Right renal pelvis (tissue), 4 donors: Measurements from ENCODE around the gene USP49. TPM values are rescaled to one million over a fixed set of nuclear protein-coding genes. Genes with fewer than 3 reads are reported as not detected.
"Not testable (repeated sequence)": the region's sequence is repeated elsewhere in the genome, so short reads cannot be mapped to it uniquely, and the experiment has no call there.

Source experiments
- DNase-seq, 4 donors: peaks; one replicate each; pipeline ENCODE4 v3.0.0-alpha.2; 2013; ENCODE audit warnings: low read depth in 4 of 4, low spot score in 3 of 4, missing footprints in 1 of 4
- polyA plus RNA-seq, 4 donors: library from polyadenylated mRNA; unstranded; fragments of 120-200 nt; gene quantifications; one replicate each; pipeline ENCODE4 v1.2.1, GENCODE V29; 2013; ENCODE audit not compliant: insufficient read length in 4 of 4

Gene USP49
- 10 to 100 TPM in 3 of 4 donors, 1 to 10 TPM in 1; 9.5 to 12.4 (median 11.6) TPM for polyA plus RNA-seq

DNA sequence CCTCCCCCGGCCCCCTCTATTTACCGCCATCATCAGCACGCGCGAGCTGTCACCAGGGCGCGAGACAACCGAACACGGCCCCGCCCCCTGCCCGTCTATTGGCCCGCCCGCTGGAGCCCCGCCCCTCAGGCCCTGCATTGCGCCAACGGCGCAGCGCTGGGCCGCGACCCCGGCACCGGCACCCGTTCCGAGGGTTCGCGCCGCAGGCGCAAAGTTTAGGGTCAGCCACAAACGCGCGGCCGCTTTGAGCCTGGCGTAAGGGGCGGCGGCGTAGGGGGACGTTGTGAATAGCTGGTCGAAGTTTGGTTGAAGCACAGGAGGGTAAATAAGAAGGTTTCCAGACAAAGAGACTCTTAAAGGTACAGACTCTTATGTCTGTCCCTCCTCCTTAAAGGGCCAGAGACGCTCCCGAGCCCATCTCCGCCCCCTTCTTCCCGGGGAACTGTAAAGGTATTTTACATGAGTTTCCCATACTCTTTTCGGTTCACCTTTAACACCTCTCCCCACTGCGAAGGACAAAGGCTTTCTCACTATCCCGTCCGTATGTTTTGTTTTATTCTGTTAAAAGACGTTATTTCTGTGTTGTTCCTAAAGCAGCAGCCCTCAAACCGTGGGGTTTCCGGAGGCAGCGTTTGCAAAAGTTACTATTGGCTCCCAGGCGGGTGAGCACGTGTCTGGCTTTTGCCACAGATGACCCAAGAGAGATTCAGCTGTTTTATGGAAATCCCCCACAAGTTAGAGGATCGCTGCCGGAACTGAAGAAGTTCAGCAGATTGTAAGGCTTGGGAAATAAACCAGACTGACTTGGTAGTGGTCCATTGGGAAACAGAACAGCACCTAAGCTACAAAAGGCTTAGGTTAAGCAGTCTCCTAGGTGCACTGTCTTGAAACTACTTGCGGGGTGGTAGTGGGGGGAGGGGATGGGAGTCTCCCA, at the start of gene USP49:
TSS of gene USP49 (minus strand) at position 76 of the 934 bp plus-strand sequence. CDS start 88,392 bp downstream, outside the sequence.
- peak; percentile 85 to 88 (median 86) for DNase-seq

DNA sequence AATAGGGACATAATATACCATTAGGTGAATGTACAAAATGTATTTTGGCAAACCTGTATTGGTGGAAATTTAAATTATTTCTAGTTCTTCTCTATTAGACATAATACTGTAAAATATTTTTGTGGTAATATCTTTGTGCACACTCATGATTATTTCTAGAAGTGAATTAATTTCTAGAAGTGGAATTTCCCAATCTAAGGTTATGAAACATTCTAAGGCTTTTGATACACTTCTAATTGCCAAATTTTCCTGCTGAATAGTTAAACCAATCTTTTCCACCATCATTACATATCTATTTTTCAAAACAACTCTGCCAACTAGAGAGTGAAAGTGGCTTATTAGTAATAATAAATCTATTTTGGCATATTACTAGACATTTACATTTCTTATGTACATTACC, 48.3 kb upstream of the USP49 start:
- DNase-seq: no peak

- DNase-seq: not testable (repeated sequence)
Measured at GRCh38 chr6:41942882-41943281, 47.7 kb upstream of the USP49 start.

GRCh38 chr6:41942067-41942851, 47.1 kb upstream of the USP49 start:
- DNase-seq: no peak

DNA sequence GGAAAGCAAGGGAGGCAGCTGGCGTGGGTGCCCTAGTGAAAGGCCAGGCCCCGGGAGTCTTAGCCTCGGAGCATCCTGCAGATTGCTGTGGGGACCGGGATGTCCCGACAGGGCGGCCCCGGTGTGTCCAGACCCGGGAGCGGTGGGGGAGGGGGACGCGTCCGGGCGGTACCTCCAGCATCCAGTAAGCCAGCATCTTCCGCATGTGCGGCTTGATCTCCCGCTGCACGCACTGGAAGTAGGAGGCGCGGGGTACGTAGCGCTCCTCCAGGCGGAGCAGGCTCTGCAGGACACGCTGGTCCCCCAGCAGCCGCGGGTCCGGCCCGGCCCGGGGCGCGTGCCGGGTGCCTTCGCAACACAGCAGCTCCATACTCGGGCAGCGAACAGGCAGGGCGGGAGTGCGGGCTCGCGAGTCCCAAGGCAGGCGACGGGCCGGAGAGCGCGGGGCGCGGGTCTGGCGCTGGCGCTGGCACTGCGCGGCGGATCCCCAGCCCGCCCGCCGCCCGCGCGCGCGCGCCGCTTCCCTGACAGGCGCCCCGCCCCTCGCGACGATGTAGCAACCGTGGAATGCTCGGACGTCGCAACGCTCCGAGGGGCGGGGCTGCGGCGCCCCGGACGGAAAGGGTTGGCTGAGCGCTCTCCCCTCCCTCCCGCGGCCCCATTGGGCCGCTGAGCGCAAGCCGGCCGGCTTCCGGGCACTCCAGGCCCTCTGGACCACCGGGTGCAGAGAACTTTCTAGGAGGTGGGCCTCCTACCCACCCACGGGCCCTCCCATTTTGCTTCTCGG, 46.3 kb upstream of the USP49 start, which contains the start of gene CCND3:
TSS of gene CCND3 (minus strand) at position 529 of the 787 bp plus-strand sequence. CDS start at position 370, 159 bp downstream.
- DNase-seq: peak in 3 of 4 donors; percentile 77 to 80 (median 78)

DNA sequence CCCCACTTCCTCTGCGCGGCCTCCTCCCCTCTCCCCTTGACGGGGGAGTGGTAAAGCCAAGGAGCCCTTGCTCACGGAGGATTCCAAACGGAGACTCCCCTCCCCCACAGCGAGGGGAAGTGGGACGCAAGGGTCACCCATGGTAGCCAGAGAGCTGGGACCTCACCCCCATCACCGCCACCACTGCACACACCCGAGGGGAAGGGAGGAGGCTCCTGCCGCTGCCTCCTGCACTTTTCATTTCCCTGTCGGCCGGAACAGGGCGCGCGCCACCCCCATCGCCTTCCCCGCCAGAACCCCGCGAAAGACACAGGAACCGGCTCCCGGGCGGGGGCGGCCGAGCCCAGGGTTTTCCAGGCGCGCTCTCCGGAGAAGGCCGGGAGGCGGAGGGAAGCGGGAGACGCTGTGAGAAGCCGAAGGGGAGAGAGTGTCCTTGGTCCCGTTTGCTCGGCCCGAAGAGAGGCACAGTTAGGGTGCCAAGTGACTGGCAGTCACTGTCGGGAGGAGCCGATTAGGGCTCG, 45.6 kb upstream of the USP49 start:
- no peak for DNase-seq

DNA sequence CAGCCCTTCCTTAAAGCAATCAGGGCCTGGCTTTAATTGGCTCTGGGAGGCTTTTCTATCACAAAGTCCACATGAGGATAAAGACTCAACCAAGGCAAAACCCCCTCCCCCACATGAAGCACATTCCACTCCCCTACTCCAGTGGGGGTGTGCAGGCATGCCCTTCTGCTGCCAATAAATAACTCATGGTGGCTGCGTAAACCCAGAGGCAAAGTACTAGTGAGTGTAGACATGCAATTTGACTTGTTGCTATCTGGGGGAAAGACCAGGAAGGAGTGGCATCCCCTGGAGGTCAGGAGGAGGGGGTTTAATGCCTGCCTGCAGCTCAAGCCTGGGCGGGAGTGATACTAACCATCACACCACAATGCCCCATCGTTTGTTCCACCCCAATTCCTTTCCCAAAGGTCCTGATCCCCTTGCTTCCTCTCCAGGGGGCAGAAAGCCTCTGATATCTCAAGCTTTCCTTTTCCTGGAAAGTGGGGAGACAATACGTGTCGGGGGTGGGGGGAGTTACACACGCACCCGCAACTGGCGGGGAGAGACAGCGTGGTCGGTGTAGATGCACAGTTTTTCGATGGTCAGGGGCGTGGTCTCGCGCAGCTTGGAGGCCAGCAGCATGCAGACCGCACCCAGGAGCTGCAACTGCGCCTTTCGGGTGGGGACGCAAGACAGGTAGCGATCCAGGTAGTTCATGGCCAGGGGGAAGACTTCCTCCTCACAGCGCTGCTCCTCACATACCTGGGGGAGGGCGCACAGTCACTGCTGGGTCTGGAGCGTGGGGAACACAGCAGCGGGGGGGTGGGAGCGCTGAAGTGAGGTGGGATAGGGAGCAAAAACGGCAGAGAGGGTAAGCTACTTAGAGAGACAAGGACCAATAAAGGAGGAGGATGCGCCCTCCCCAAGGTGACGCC, 44.9 kb upstream of the USP49 start:
- DNase-seq: no peak

GRCh38 chr6:41939176-41939847, 44.1 kb upstream of the USP49 start:
- no peak for DNase-seq

DNA sequence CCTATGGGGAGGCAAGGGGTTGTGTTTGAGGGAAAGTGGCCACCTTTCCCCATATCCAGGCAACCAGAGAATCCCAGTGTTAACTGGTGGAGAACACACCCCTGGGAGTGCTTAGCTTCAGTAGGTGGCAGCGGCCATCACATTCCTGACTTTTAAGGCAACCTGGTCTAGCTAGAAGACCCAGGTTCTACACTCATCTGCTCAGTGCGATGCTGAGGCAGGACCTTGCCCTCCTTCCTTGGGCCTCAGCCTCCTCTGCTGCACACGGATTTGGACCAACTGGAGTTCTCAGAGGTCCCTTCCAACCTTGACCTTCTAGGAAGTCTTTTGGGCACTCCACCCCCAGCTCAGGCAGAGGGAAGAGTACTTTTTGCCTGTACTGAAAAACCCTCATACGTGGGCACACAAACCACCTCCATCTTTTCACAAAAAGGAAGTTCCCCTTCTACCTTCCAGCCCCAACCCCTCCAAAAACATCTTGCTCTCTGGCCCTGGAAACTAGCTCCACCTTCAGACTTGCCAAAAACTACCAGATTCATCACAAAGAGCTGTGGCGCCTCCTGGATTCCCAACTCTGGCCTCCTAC, 43.5 kb upstream of the USP49 start:
- no peak for DNase-seq

- DNase-seq: no peak
Measured at GRCh38 chr6:41937861-41938574, 42.8 kb upstream of the USP49 start.

DNA sequence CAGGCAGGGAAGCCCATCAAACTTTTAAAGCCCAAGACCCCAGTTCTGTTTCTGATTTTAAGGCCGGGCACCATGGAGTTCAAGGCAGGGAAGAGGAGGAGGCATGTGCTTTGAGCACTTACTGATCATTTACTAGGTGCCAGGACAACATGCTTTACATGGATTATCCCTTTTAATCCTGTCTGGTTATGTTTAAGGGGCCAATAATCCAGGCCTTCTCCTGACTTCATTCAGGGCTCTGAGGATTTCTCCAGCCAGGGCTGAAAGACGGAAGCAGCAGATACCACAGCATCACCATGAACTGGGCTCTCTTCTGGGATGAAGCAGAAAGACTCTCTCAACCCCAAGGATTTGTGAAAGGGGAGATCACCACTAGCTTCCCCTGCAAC, 42.3 kb upstream of the USP49 start:
- no peak for DNase-seq

GRCh38 chr6:41936073-41936837, 41.1 kb upstream of the USP49 start:
- DNase-seq: no peak

GRCh38 chr6:41935685-41936072, 40.5 kb upstream of the USP49 start:
- no peak for DNase-seq

DNA sequence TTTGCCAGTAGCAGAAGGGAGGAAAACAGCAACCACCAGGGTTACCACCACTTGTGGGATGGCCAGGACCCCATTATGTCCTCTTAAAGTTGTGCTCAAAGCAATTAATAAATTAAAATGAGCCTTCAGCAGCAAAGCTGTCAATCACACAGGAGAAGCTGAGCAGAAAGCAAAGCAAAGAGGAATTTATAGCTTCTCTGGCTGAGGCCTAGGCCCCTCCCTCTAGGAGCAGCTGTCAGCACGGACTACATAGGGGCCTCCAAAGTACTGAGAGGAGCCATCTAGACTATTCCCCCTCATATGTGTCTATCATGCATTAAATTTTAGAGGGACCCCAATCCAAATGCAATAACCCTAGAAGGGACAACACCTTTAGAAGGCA, 40.0 kb upstream of the USP49 start:
- no peak for DNase-seq

GRCh38 chr6:41934278-41935192, 39.4 kb upstream of the USP49 start:
- no peak for DNase-seq

GRCh38 chr6:41932378-41932777, 37.2 kb upstream of the USP49 start:
- DNase-seq: no peak
